ENCODE results near the gene IKBKE. TPM values are rescaled to one million over a fixed set of nuclear protein-coding genes. Genes with fewer than 3 reads are reported as not detected.

The IKBKE gene
- total RNA-seq, 1 donor from 2014 or later: 0.41 TPM

- DNase-seq (ENCODE audit: low spot score in 2 of 2): no peak
- no peak for FAIRE-seq
Observed at GRCh38 chr1:206508956-206509355, 38.7 kb downstream of the IKBKE start.

GRCh38 chr1:206509612-206510257 is 39.5 kb downstream of the IKBKE start:
- no peak for FAIRE-seq
- DNase-seq (ENCODE audit: low spot score in 2 of 2): no peak

- DNase-seq (ENCODE audit: low spot score in 2 of 2): no peak
- FAIRE-seq: no peak
Observed at GRCh38 chr1:206510371-206510770, 40.1 kb downstream of the IKBKE start.

GRCh38 chr1:206511362-206512057 is 41.2 kb downstream of the IKBKE start:
- DNase-seq (ENCODE audit: low spot score in 2 of 2) (no peak), FAIRE-seq (no peak)

GRCh38 chr1:206512058-206512850 is 42.0 kb downstream of the IKBKE start:
- no peak for DNase-seq (ENCODE audit: low spot score in 2 of 2)
- FAIRE-seq: no peak

GRCh38 chr1:206512851-206513180 is 42.5 kb downstream of the IKBKE start:
- FAIRE-seq: no peak
- DNase-seq (ENCODE audit: low spot score in 2 of 2): no peak

GRCh38 chr1:206513312-206514111 is 43.2 kb downstream of the IKBKE start:
- DNase-seq (ENCODE audit: low spot score in 2 of 2): no peak
- FAIRE-seq: no peak

GRCh38 chr1:206514813-206515387 is 44.6 kb downstream of the IKBKE start:
- FAIRE-seq: no peak
- no peak for DNase-seq (ENCODE audit: low spot score in 2 of 2)

- no peak for FAIRE-seq
Observed at GRCh38 chr1:206516728-206516990, 46.4 kb downstream of the IKBKE start.

GRCh38 chr1:206517784-206518183 is 47.5 kb downstream of the IKBKE start:
- no peak for FAIRE-seq
- DNase-seq (ENCODE audit: low spot score in 2 of 2): no peak

More at GRCh38 chr1:206516728-206516990, 46.4 kb downstream of the IKBKE start:
- no peak for DNase-seq (ENCODE audit: low spot score in 2 of 2)

- FAIRE-seq (no peak), DNase-seq (ENCODE audit: low spot score in 2 of 2) (no peak)
Observed at GRCh38 chr1:206518206-206518605, 47.9 kb downstream of the IKBKE start.

- FAIRE-seq (no peak), DNase-seq (ENCODE audit: low spot score in 2 of 2) (no peak)
Observed at GRCh38 chr1:206518743-206519142, 48.5 kb downstream of the IKBKE start.

GRCh38 chr1:206521127-206521526 is 50.9 kb downstream of the IKBKE start:
- FAIRE-seq: no peak

GRCh38 chr1:206521694-206522402 is 51.6 kb downstream of the IKBKE start:
- DNase-seq (ENCODE audit: low spot score in 2 of 2): no peak
- FAIRE-seq: no peak

More at GRCh38 chr1:206521127-206521526, 50.9 kb downstream of the IKBKE start:
- no peak for DNase-seq (ENCODE audit: low spot score in 2 of 2)

GRCh38 chr1:206524739-206525364 is 54.6 kb downstream of the IKBKE start:
- FAIRE-seq (no peak), DNase-seq (ENCODE audit: low spot score in 2 of 2) (no peak)

- DNase-seq (ENCODE audit: low spot score in 2 of 2): no peak
- FAIRE-seq: no peak
Observed at GRCh38 chr1:206526064-206526911, 56.0 kb downstream of the IKBKE start.

GRCh38 chr1:206529425-206529824 is 59.1 kb downstream of the IKBKE start:
- FAIRE-seq: no peak

GRCh38 chr1:206532368-206532767 is 62.1 kb downstream of the IKBKE start:
- DNase-seq (ENCODE audit: low spot score in 2 of 2) (no peak), FAIRE-seq (no peak)

More at GRCh38 chr1:206529425-206529824, 59.1 kb downstream of the IKBKE start:
- DNase-seq (ENCODE audit: low spot score in 2 of 2): no peak
